RWPE2 (cell line): ENCODE measurements around the gene TRAPPC5.

ENCODE experiments used
- ATAC-seq: fragments of 200-7000 bp; cut with Tn5 transposase; 3 replicates; pipeline ENCODE4 v1.9.1; 2021; ENCODE audit warnings: low read depth
- DNase-seq: peaks from one replicate; pipeline ENCODE4 v3.0.0-alpha.2; 2020; ENCODE audit warnings: low spot score
- H3K27ac ChIP-seq: fragments of 450-650 bp; 2 replicates; pipeline ENCODE4 v1.5.1; 2017; ENCODE audit warnings: mild to moderate bottlenecking; ENCODE audit not compliant: poor library complexity, severe bottlenecking
- H3K27me3 ChIP-seq: fragments of 250-450 bp; sonication (Bioruptor Pico); 2 replicates; pipeline ENCODE4 v1.5.1; 2021; ENCODE audit warnings: mild to moderate bottlenecking, moderate library complexity; ENCODE audit not compliant: insufficient read depth, poor library complexity, severe bottlenecking
- H3K36me3 ChIP-seq: fragments of 250-450 bp; sonication (Bioruptor Pico); 2 replicates; pipeline ENCODE4 v1.5.1; 2020; ENCODE audit warnings: low read depth, mild to moderate bottlenecking, moderate library complexity
- H3K4me1 ChIP-seq: fragments of 250-450 bp; sonication (Bioruptor Pico); 2 replicates; pipeline ENCODE4 v1.5.1; 2021; ENCODE audit warnings: mild to moderate bottlenecking, moderate library complexity; ENCODE audit not compliant: insufficient read depth, poor library complexity, severe bottlenecking
- H3K4me3 ChIP-seq: fragments of 250-450 bp; sonication (Bioruptor Pico); 2 replicates; pipeline ENCODE4 v1.5.1; 2021; ENCODE audit warnings: mild to moderate bottlenecking, moderate library complexity; ENCODE audit not compliant: severe bottlenecking
- H3K9me3 ChIP-seq: fragments of 250-450 bp; sonication (Bioruptor Pico); 2 replicates; pipeline ENCODE4 v1.5.1; 2021; ENCODE audit warnings: mild to moderate bottlenecking, moderate library complexity; ENCODE audit not compliant: severe bottlenecking
- CTCF ChIP-seq: fragments of 450-650 bp; IDR thresholded peaks from one replicate; pipeline ENCODE4 v1.5.1; 2017; ENCODE audit warnings: mild to moderate bottlenecking, moderate library complexity; ENCODE audit not compliant: poor library complexity, severe bottlenecking

TRAPPC5 gene

DNA sequence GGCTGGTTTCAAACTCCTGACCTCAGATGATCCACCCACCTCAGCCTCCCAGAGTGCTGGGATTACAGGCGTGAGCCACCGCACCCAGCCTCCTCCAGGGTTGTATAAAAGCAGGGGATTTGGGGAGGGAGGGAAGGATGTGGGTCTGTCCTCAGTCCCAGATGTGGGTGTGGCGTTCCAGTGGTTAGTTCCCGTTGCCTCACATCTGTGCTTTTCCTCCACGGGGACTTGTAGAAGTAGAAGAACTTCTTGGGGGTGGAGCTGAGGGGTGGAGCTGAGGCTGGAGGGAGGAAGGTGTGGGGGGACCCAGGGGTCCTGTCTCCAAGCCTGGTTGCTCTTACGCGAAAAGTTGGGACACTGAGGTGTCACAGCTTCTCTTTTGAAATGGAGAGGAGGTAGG is 4.3 kb upstream of the TRAPPC5 start:
- no peak for ATAC-seq
- no peaks in the 10 kb centered on the region for H3K4me1 ChIP-seq
- H3K9me3 ChIP-seq = no peaks in the 10 kb centered on the region
- no peaks in the 10 kb centered on the region for H3K36me3 ChIP-seq
- no peak for DNase-seq
- no peak for TF ChIP-seq CTCF
- no peak overlapping the region for H3K4me3 ChIP-seq
- no peak overlapping the region for H3K27ac ChIP-seq
- H3K27me3 ChIP-seq = no peaks in the 10 kb centered on the region

DNA sequence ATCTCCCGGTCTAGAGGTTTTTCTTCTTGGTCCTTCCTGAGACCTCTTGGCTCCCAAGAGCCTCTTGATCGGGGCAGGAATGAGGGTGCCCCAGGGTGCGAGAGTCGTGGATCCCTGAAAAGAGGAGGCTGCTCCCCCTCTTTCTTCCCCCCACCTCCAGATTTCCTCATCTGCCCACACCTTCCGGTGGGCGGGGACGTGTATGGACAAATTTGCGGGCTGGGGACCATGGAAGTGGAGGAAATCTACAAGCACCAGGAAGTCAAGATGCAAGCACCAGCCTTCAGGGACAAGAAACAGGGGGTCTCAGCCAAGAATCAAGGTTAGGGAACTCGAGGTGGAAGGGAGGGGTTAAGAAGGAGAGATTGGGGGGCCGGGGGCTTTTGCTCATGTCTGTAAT is 3.8 kb upstream of the TRAPPC5 start, which contains the start of gene MCEMP1:
TSS of gene MCEMP1 (plus strand) at position 237 of the 400 bp plus-strand sequence. CDS start at position 268, 31 bp downstream.
- Histone ChIP-seq H3K9me3 (no peaks in the 10 kb centered on the region), H3K27me3 (no peaks in the 10 kb centered on the region), H3K27ac (no peak within 1 kb of the TSS), H3K36me3 (no peaks in the 10 kb centered on the region), H3K4me3 (no peak within 1 kb of the TSS), H3K4me1 (no peaks in the 10 kb centered on the region)
- ATAC-seq (no peak), DNase-seq (no peak)
- no peak for TF ChIP-seq CTCF

GRCh38 chr19:7677669-7678311 is 2.8 kb upstream of the TRAPPC5 start:
- Histone ChIP-seq H3K36me3 (peaks cover 4% of the 10 kb centered on the region), H3K4me3 (no peak overlapping the region), H3K27ac (no peak overlapping the region), H3K9me3 (no peaks in the 10 kb centered on the region), H3K27me3 (no peaks in the 10 kb centered on the region), H3K4me1 (no peaks in the 10 kb centered on the region)
- TF ChIP-seq CTCF = no peak
- DNase-seq (no peak), ATAC-seq (no peak)

GRCh38 chr19:7678971-7679751 is 1.5 kb upstream of the TRAPPC5 start:
- DNase-seq (no peak), ATAC-seq (no peak)
- no peak overlapping the region for H3K4me3 ChIP-seq

More at GRCh38 chr19:7678971-7679751, 1.5 kb upstream of the TRAPPC5 start:
- no peak overlapping the region for H3K27ac ChIP-seq
- H3K27me3 ChIP-seq = no peaks in the 10 kb centered on the region
- TF ChIP-seq CTCF = no peak
- no peaks in the 10 kb centered on the region for H3K4me1 ChIP-seq
- H3K9me3 ChIP-seq = no peaks in the 10 kb centered on the region
- H3K36me3 ChIP-seq = peaks cover 12% of the 10 kb centered on the region
